Esophagus squamous epithelium (tissue), 4 donors: ENCODE data around the gene GORASP1.

Experiments used
- POLR2A ChIP-seq, 4 donors: fragments of 450-650 bp; IDR thresholded peaks; one replicate each; pipeline ENCODE4 v1.6.1; 2017; ENCODE audit warnings: antibody characterized with exemption in 4 of 4, mild to moderate bottlenecking in 4 of 4, moderate library complexity in 3 of 4
- TF ChIP-seq, protein P1 (sequence below), 6 experiments: fragments of 450-650 bp in 4 of 6; fragments of 200-600 bp in 2 of 6; sonication (generic) in 2 of 6; IDR thresholded peaks; one replicate each; pipeline ENCODE4 v1.5.1; 2016 to 2019; ENCODE audit warnings: antibody characterized with exemption in 6 of 6, mild to moderate bottlenecking in 4 of 6, moderate library complexity in 4 of 6

DNA sequence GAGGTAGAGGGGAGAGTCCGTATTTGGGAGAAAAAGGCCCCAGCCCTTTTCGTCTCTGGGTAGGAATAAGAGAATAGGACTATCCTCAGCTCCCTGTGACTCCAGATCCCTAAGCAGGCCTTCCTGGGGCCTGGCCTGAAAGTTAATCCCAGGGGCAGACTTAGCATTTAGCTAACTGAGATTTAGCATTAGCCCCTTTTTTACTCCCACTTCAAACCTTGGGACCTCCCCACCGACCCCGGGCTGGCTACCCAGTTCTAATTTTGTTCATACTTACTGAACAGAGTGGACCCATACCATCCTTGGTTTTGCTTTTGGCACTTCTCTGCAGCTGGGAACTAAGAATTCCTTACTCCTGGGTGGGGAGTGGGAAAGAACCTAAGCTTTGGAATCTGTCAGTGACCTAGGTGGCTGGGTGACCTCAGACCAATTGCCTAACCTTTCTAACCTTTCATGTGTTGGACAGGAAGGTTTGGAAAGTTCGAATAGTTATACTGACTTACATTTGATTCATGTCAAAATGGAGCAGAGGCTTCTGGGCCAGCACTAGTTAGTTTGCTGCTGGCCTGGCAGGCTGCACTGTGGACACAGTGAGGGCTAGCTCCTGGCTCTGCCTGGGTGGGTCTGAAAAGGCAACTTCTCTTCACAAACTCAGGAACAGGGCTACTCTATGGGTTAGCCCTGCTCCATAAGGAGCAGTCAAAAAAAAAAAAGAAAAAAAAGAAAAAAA is 11.7 kb upstream of the GORASP1 start:
- TF ChIP-seq, protein P1, sequence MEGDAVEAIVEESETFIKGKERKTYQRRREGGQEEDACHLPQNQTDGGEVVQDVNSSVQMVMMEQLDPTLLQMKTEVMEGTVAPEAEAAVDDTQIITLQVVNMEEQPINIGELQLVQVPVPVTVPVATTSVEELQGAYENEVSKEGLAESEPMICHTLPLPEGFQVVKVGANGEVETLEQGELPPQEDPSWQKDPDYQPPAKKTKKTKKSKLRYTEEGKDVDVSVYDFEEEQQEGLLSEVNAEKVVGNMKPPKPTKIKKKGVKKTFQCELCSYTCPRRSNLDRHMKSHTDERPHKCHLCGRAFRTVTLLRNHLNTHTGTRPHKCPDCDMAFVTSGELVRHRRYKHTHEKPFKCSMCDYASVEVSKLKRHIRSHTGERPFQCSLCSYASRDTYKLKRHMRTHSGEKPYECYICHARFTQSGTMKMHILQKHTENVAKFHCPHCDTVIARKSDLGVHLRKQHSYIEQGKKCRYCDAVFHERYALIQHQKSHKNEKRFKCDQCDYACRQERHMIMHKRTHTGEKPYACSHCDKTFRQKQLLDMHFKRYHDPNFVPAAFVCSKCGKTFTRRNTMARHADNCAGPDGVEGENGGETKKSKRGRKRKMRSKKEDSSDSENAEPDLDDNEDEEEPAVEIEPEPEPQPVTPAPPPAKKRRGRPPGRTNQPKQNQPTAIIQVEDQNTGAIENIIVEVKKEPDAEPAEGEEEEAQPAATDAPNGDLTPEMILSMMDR (IDR thresholded peaks at IDR 0.05), result no peak
- TF ChIP-seq POLR2A (IDR thresholded peaks at IDR 0.05), result no peak
